ENCODE results near the gene SHMT2.

The SHMT2 gene

GRCh38 chr12:57196439-57196838 is 33.1 kb upstream of the SHMT2 start:
- H3K27ac ChIP-seq = no peak overlapping the region
- H3K27me3 ChIP-seq (ENCODE audit: control insufficient read depth, insufficient read depth, low read length) = no peaks in the 10 kb centered on the region
- no peak overlapping the region for H3K9ac ChIP-seq
- no peak overlapping the region for H3K4me3 ChIP-seq (ENCODE audit: low read depth, low read length)
- no peaks in the 10 kb centered on the region for H3K36me3 ChIP-seq (ENCODE audit: control insufficient read depth, insufficient read depth, low read length)
- no peak overlapping the region for H3K4me2 ChIP-seq (ENCODE audit: low read length)
- no peaks in the 10 kb centered on the region for H3K9me3 ChIP-seq (ENCODE audit: control insufficient read depth, low read length)
- no peaks in the 10 kb centered on the region for H3K4me1 ChIP-seq
- H3K79me2 ChIP-seq = no peaks in the 10 kb centered on the region
- TF ChIP-seq, protein P1, sequence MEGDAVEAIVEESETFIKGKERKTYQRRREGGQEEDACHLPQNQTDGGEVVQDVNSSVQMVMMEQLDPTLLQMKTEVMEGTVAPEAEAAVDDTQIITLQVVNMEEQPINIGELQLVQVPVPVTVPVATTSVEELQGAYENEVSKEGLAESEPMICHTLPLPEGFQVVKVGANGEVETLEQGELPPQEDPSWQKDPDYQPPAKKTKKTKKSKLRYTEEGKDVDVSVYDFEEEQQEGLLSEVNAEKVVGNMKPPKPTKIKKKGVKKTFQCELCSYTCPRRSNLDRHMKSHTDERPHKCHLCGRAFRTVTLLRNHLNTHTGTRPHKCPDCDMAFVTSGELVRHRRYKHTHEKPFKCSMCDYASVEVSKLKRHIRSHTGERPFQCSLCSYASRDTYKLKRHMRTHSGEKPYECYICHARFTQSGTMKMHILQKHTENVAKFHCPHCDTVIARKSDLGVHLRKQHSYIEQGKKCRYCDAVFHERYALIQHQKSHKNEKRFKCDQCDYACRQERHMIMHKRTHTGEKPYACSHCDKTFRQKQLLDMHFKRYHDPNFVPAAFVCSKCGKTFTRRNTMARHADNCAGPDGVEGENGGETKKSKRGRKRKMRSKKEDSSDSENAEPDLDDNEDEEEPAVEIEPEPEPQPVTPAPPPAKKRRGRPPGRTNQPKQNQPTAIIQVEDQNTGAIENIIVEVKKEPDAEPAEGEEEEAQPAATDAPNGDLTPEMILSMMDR (IDR thresholded peaks at IDR 0.05) = no peak
- H2AFZ ChIP-seq = no peak overlapping the region

DNA sequence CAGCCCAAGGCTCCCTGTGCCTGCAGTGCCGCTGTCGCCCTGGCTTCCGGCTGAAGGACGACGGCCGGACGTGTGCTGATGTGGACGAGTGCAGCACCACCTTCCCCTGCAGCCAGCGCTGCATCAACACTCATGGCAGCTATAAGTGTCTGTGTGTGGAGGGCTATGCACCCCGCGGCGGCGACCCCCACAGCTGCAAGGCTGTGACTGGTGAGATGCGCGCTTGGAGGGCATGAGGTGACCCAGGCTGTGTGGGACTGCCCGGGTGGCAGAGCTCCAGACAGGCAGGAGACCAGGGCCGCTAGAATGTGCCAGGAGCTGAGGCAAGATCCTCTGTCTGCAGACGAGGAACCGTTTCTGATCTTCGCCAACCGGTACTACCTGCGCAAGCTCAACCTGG is 32.6 kb upstream of the SHMT2 start:
- Histone ChIP-seq H3K9me3 (ENCODE audit: control insufficient read depth, low read length) (no peaks in the 10 kb centered on the region), H3K79me2 (no peaks in the 10 kb centered on the region), H3K27me3 (ENCODE audit: control insufficient read depth, insufficient read depth, low read length) (no peaks in the 10 kb centered on the region), H2AFZ (no peak overlapping the region), H3K9ac (no peak overlapping the region), H3K4me1 (no peaks in the 10 kb centered on the region), H3K36me3 (ENCODE audit: control insufficient read depth, insufficient read depth, low read length) (no peaks in the 10 kb centered on the region), H3K4me3 (ENCODE audit: low read depth, low read length) (no peak overlapping the region), H3K4me2 (ENCODE audit: low read length) (no peak overlapping the region), H3K27ac (no peak overlapping the region)
- TF ChIP-seq, protein P1 (IDR thresholded peaks at IDR 0.05) = no peak

DNA sequence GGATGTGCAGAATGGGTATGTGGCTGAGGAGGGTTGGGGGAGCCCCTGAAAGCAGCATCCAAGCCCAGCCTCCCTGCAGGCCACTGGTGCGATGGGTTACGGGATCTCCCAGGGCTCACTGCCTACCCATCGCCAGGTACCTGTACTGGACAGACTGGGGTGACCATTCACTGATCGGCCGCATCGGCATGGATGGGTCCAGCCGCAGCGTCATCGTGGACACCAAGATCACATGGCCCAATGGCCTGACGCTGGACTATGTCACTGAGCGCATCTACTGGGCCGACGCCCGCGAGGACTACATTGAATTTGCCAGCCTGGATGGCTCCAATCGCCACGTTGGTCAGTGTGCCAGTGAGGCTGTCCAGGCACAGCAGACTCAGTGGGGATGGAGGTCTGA is 31.2 kb upstream of the SHMT2 start:
- H3K27me3 ChIP-seq (ENCODE audit: control insufficient read depth, insufficient read depth, low read length) = no peaks in the 10 kb centered on the region
- no peaks in the 10 kb centered on the region for H3K79me2 ChIP-seq
- H3K27ac ChIP-seq = no peak overlapping the region
- H3K9me3 ChIP-seq (ENCODE audit: control insufficient read depth, low read length) = no peaks in the 10 kb centered on the region
- no peak overlapping the region for H3K9ac ChIP-seq
- H3K4me1 ChIP-seq = no peaks in the 10 kb centered on the region
- TF ChIP-seq, protein P1 (IDR thresholded peaks at IDR 0.05) = no peak
- no peak overlapping the region for H3K4me3 ChIP-seq (ENCODE audit: low read depth, low read length)
- H3K36me3 ChIP-seq (ENCODE audit: control insufficient read depth, insufficient read depth, low read length) = no peaks in the 10 kb centered on the region
- no peak overlapping the region for H2AFZ ChIP-seq
- no peak overlapping the region for H3K4me2 ChIP-seq (ENCODE audit: low read length)

DNA sequence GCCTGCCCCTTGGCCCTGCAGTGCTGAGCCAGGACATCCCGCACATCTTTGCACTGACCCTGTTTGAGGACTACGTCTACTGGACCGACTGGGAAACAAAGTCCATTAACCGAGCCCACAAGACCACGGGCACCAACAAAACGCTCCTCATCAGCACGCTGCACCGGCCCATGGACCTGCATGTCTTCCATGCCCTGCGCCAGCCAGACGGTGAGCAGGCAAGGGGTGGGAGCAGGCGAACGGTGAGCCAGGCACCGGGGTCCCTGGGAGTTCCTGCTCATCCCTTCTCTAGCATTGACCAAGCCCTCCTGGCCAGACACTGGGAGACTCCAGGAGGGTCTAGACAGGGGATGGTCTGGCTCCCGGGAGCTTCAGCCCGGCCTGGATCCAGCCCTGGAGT is 30.3 kb upstream of the SHMT2 start:
- Histone ChIP-seq H2AFZ (no peak overlapping the region), H3K4me1 (no peaks in the 10 kb centered on the region), H3K79me2 (no peaks in the 10 kb centered on the region), H3K27ac (no peak overlapping the region), H3K4me2 (ENCODE audit: low read length) (no peak overlapping the region), H3K9ac (no peak overlapping the region), H3K27me3 (ENCODE audit: control insufficient read depth, insufficient read depth, low read length) (no peaks in the 10 kb centered on the region), H3K9me3 (ENCODE audit: control insufficient read depth, low read length) (no peaks in the 10 kb centered on the region), H3K4me3 (ENCODE audit: low read depth, low read length) (no peak overlapping the region), H3K36me3 (ENCODE audit: control insufficient read depth, insufficient read depth, low read length) (no peaks in the 10 kb centered on the region)
- TF ChIP-seq, protein P1 (IDR thresholded peaks at IDR 0.05) = no peak

- Histone ChIP-seq H3K9me3 (ENCODE audit: control insufficient read depth, low read length) (no peaks in the 10 kb centered on the region), H3K36me3 (ENCODE audit: control insufficient read depth, insufficient read depth, low read length) (no peaks in the 10 kb centered on the region)
Measured at GRCh38 chr12:57200497-57200896, 29.0 kb upstream of the SHMT2 start.

More at GRCh38 chr12:57200497-57200896, 29.0 kb upstream of the SHMT2 start:
- no peaks in the 10 kb centered on the region for H3K27me3 ChIP-seq (ENCODE audit: control insufficient read depth, insufficient read depth, low read length)
- no peaks in the 10 kb centered on the region for H3K79me2 ChIP-seq
- no peaks in the 10 kb centered on the region for H3K4me1 ChIP-seq
- no peak overlapping the region for H2AFZ ChIP-seq
- no peak overlapping the region for H3K4me2 ChIP-seq (ENCODE audit: low read length)
- TF ChIP-seq, protein P1 (IDR thresholded peaks at IDR 0.05) = no peak
- no peak overlapping the region for H3K4me3 ChIP-seq (ENCODE audit: low read depth, low read length)
- no peak overlapping the region for H3K9ac ChIP-seq
- no peak overlapping the region for H3K27ac ChIP-seq

All from parathyroid adenoma (tissue), 2 donors.